ENCODE results near the gene SLC24A4. TPM values are rescaled to one million over a fixed set of nuclear protein-coding genes. Genes with fewer than 3 reads are reported as not detected.

SLC24A4 gene
- total and polyA plus RNA-seq, 5 experiments from 2014 or later: 0.05 TPM; not detected in 4

GRCh38 chr14:92519246-92520101 is 196.5 kb downstream of the SLC24A4 start:
- no peak for DNase-seq
- Mint-ChIP-seq H3K27me3 (no peaks in the 10 kb centered on the region), H3K36me3 (peaks cover 0 to 6% (median 5%) of the 10 kb centered on the region in 3 donors), H3K4me3 (peak overlapping the region in 7 of 10 donors; percentile 3 to 77 (median 56)), H3K4me1 (peaks cover 47 to 96% (median 90%) of the 10 kb centered on the region in 4 donors), H3K9me3 (peaks cover 0 to 15% (median 0%) of the 10 kb centered on the region in 9 donors), H3K27ac (peak overlapping the region; percentile 37 to 92 (median 84))
- no peak for ATAC-seq
- POLR2A ChIA-PET: interaction anchor here (0.8 to 3.2 kb wide), 5 partner anchors 10 to 36 kb away, joined by 3 to 17 read pairs (median 4); no protein-coding TSS in a partner anchor

DNA sequence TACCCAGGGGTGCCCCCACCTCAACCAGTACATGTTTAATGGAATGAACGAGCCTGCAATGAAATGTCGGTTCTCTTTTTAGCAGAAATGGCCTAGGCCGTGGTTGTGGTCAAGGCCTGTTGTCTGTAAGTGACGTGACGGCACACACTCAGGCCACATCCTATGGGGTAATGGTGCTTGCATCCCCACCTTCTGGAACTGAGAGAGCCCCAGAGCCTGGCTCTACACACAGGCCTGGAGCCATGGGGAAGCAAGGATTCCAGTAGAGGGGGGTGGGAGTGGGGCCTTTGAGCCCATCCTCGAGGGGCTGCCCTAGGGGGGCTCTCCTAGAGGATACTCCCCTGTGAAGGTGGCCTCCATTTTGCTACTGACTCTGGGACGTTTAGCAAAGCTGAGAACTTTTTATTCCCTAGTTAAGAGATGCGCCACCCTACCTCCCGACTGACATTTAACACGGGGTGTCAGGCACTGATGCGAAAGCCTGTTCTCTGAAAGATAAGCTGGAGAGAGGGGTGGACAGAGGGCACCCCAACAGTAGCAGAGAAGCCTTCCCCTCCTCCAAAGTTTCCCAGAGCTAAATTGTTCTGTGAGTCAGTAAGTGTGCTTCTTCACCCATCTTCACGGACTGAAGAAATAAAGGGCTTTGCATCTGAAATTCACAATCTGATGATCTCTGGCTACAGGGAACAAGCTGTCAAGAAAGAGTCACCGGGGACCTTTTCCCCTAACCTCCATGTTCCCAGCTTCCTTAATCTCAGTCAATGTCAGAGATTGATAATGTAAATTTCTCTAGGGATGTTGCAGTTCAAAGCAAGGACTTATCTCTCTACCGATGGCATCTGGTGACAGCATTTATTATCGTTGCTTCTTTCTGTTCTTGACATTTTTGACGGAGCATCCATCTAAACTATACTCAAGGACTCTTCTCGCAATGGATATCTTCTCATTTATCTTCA is 197.4 kb downstream of the SLC24A4 start:
- Mint-ChIP-seq H3K27me3 (no peaks in the 10 kb centered on the region), H3K4me1 (peaks cover 54 to 97% (median 92%) of the 10 kb centered on the region in 4 donors), H3K36me3 (peaks cover 0 to 6% (median 5%) of the 10 kb centered on the region in 3 donors), H3K27ac (peak overlapping the region; percentile 0 to 84 (median 28)), H3K9me3 (peaks cover 0 to 15% (median 0%) of the 10 kb centered on the region in 9 donors), H3K4me3 (peak overlapping the region in 2 of 10 donors; percentile 0 to 34)
- no peak for DNase-seq
- ATAC-seq: no peak
- POLR2A ChIA-PET: no interaction called here

- no peak for DNase-seq
- Mint-ChIP-seq H3K27me3 (no peaks in the 10 kb centered on the region), H3K4me1 (peaks cover 49 to 96% (median 89%) of the 10 kb centered on the region in 4 donors), H3K36me3 (peaks cover 0 to 6% (median 5%) of the 10 kb centered on the region in 3 donors), H3K27ac (peak overlapping the region in 9 of 10 donors; percentile 0 to 78 (median 5)), H3K9me3 (peaks cover 0 to 15% (median 0%) of the 10 kb centered on the region in 9 donors), H3K4me3 (peak overlapping the region in 1 of 10 donors; percentile 0)
- ATAC-seq: no peak
- POLR2A ChIA-PET: no interaction called here
Observed at GRCh38 chr14:92521058-92521415, 198.1 kb downstream of the SLC24A4 start.

DNA sequence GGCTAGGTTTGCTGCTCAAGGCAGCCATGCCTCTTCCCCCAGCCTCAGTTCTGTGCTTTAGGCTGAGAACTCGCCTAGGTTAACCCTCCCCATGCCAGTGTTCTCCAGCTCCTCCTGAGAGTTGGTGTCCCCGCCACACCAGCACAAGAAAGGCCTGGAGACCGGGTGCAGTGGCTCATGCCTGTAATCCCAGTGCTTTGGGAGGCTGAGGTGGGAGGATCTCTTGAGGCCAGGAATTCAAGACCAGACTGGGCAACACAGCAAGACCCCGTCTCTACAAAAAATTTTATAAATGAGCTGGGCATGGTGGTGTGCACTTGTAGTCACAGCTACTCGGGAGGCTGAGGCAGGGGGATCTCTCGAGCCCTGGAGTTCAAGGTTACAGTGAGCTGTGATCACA is 200.8 kb downstream of the SLC24A4 start:
- DNase-seq (no peak), ATAC-seq (no peak)
- peaks cover 0 to 15% (median 0%) of the 10 kb centered on the region in 9 donors for H3K9me3 Mint-ChIP-seq
- H3K27ac Mint-ChIP-seq: peak overlapping the region in 7 of 10 donors; percentile 10 to 86 (median 77)
- H3K4me1 Mint-ChIP-seq: peaks cover 35 to 91% (median 80%) of the 10 kb centered on the region in 4 donors
- POLR2A ChIA-PET: interaction anchor here (0.7 to 3.3 kb wide), 6 partner anchors 9 to 402 kb away, joined by 3 to 29 read pairs (median 6); partner anchors contain the start of genes CPSF2, NDUFB1 and RIN3
- H3K36me3 Mint-ChIP-seq: peaks cover 0 to 6% (median 5%) of the 10 kb centered on the region in 3 donors
- H3K4me3 Mint-ChIP-seq: peak overlapping the region in 2 of 10 donors; percentile 5 to 39
- H3K27me3 Mint-ChIP-seq: no peaks in the 10 kb centered on the region

GRCh38 chr14:92524602-92525185 is 201.7 kb downstream of the SLC24A4 start:
- ATAC-seq (peak; percentile 53 to 59), DNase-seq (no peak)
- no peaks in the 10 kb centered on the region for H3K27me3 Mint-ChIP-seq
- peak overlapping the region in 5 of 10 donors; percentile 12 to 30 (median 24) for H3K4me3 Mint-ChIP-seq
- POLR2A ChIA-PET: interaction anchor here (0.6 to 3.3 kb wide), 8 partner anchors 10 to 403 kb away, joined by 3 to 29 read pairs (median 6); partner anchors contain the start of genes CPSF2, NDUFB1 and RIN3
- H3K4me1 Mint-ChIP-seq: peaks cover 29 to 91% (median 76%) of the 10 kb centered on the region in 4 donors
- peaks cover 0 to 6% (median 5%) of the 10 kb centered on the region in 3 donors for H3K36me3 Mint-ChIP-seq
- H3K9me3 Mint-ChIP-seq: peaks cover 0 to 15% (median 0%) of the 10 kb centered on the region in 9 donors
- H3K27ac Mint-ChIP-seq: peak overlapping the region in 9 of 10 donors; percentile 40 to 91 (median 79)

DNA sequence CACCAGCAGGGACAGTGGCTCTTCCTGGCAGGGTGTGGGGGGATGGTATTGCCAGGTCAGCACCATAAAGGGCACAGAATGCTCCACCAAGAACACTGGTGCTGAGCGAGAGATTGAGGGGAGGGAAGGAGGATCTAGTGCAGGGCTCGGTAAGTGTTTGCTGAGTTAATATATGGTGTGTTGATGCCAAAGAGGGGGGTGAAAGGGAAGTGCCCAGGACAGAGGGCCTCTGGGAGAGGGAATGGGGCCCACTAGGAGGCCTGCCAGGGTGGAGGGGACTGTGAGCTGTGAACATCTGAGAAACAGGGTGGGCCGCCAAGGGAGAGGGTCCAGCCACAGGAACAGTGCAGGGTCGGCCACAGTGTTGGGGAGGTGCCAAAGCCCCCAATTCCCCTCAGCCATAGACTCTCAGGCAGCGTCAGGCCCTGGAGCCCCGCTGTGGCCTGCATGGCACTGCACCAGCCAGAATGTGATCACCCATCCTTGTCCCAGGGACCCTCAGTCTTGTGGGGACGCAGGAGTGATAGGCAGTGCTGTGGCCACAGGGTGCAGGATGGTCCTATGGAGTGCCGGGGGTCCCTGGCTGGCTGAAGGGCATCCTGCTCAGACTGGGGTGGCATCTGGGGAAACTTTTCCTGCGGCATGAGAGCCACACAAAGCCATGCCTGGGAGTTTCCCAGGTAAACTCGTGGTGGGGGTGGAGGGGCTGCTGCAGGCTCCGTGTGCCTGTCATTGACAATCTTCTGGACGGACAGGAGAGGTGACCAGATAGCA is 202.5 kb downstream of the SLC24A4 start:
- no peak for DNase-seq
- POLR2A ChIA-PET: interaction anchor here (1.4 to 3.3 kb wide), 5 partner anchors 8 to 127 kb away, joined by 3 to 29 read pairs (median 6); partner anchors contain the start of gene RIN3
- Mint-ChIP-seq H3K27me3 (no peaks in the 10 kb centered on the region), H3K4me3 (peak overlapping the region in 6 of 10 donors; percentile 2 to 52 (median 20)), H3K27ac (peak overlapping the region; percentile 63 to 91 (median 81)), H3K36me3 (peaks cover 0 to 6% (median 5%) of the 10 kb centered on the region in 3 donors), H3K4me1 (peaks cover 33 to 91% (median 81%) of the 10 kb centered on the region in 4 donors), H3K9me3 (peaks cover 0 to 14% (median 0%) of the 10 kb centered on the region in 9 donors)
- no peak for ATAC-seq

- no peaks in the 10 kb centered on the region for H3K27me3 Mint-ChIP-seq
- H3K27ac Mint-ChIP-seq: peak overlapping the region; percentile 40 to 100 (median 88)
- no peak for ATAC-seq
- no peak for DNase-seq
- H3K4me3 Mint-ChIP-seq: peak overlapping the region in 1 of 10 donors; percentile 16
- H3K9me3 Mint-ChIP-seq: no peaks in the 10 kb centered on the region
- POLR2A ChIA-PET: interaction anchor here (0.6 kb wide), 1 partner anchor 405 kb away, joined by 3 read pairs; no protein-coding TSS in a partner anchor
- H3K4me1 Mint-ChIP-seq: peaks cover 33 to 92% (median 81%) of the 10 kb centered on the region in 4 donors
- H3K36me3 Mint-ChIP-seq: no peaks in the 10 kb centered on the region
Observed at GRCh38 chr14:92527721-92528120, 204.8 kb downstream of the SLC24A4 start.

- Mint-ChIP-seq H3K4me3 (no peak overlapping the region), H3K4me1 (peaks cover 40 to 93% (median 83%) of the 10 kb centered on the region in 4 donors), H3K27ac (peak overlapping the region in 9 of 10 donors; percentile 75 to 100 (median 92)), H3K9me3 (no peaks in the 10 kb centered on the region), H3K27me3 (no peaks in the 10 kb centered on the region), H3K36me3 (no peaks in the 10 kb centered on the region)
- no peak for DNase-seq
- POLR2A ChIA-PET: no interaction called here
- no peak for ATAC-seq
Observed at GRCh38 chr14:92528486-92529100, 205.6 kb downstream of the SLC24A4 start.

- H3K9me3 Mint-ChIP-seq: no peaks in the 10 kb centered on the region
- DNase-seq: no peak
Observed at GRCh38 chr14:92529903-92530302, 206.9 kb downstream of the SLC24A4 start.

GRCh38 chr14:92531106-92531873 is 208.3 kb downstream of the SLC24A4 start:
- Mint-ChIP-seq H3K27ac (peak overlapping the region; percentile 97 to 100 (median 99)), H3K9me3 (no peaks in the 10 kb centered on the region), H3K27me3 (no peaks in the 10 kb centered on the region), H3K4me1 (peaks cover 38 to 91% (median 83%) of the 10 kb centered on the region in 4 donors), H3K36me3 (no peaks in the 10 kb centered on the region), H3K4me3 (peak overlapping the region; percentile 68 to 92 (median 88))
- DNase-seq: peak; percentile 55 to 94 (median 86)
- peak; percentile 88 to 91 for ATAC-seq
- POLR2A ChIA-PET: interaction anchor here (0.7 to 3.7 kb wide), 12 partner anchors 8 to 1372 kb away, joined by 3 to 17 read pairs (median 4); partner anchors contain the start of gene RIN3

More at GRCh38 chr14:92529903-92530302, 206.9 kb downstream of the SLC24A4 start:
- POLR2A ChIA-PET: interaction anchor here (1.0 to 3.7 kb wide), 3 partner anchors 10 to 56 kb away, joined by 3 to 17 read pairs (median 4); no protein-coding TSS in a partner anchor
- no peak for ATAC-seq
- Mint-ChIP-seq H3K27me3 (no peaks in the 10 kb centered on the region), H3K4me1 (peaks cover 35 to 88% (median 78%) of the 10 kb centered on the region in 4 donors), H3K27ac (peak overlapping the region; percentile 97 to 100 (median 99)), H3K4me3 (peak overlapping the region in 8 of 10 donors; percentile 2 to 66 (median 25)), H3K36me3 (no peaks in the 10 kb centered on the region)

Data from naive thymus-derived CD8-positive, alpha-beta T cell (primary cell).